Hepatocyte (in vitro differentiated cells): Measurements from ENCODE around the gene ASIC2. TPM values are rescaled to one million over a fixed set of nuclear protein-coding genes. Genes with fewer than 3 reads are reported as not detected.
A peak's percentile ranks its signal among the peaks of the same experiment; 100 is the strongest.

ENCODE experiments used
- DNase-seq: peaks from one replicate; pipeline ENCODE4 v3.0.0-alpha.2; 2016; ENCODE audit warnings: low spot score
- H2AFZ ChIP-seq: fragments of 200-600 bp; sonication (generic); 2 replicates; pipeline ENCODE4 v1.6.0; 2016; ENCODE audit warnings: antibody characterized with exemption, mild to moderate bottlenecking
- H3K27ac ChIP-seq: fragments of 200-600 bp; sonication (generic); 2 replicates; pipeline ENCODE4 v1.5.1; 2016; ENCODE audit warnings: mild to moderate bottlenecking
- H3K27me3 ChIP-seq: fragments of 200-600 bp; sonication (generic); 2 replicates; pipeline ENCODE4 v1.6.1; 2016
- H3K36me3 ChIP-seq: fragments of 200-600 bp; sonication (generic); replicated peaks from 2 replicates; pipeline ENCODE4 v1.5.1; 2016; ENCODE audit warnings: low read depth; ENCODE audit not compliant: insufficient read depth
- H3K4me1 ChIP-seq: fragments of 200-600 bp; sonication (generic); 2 replicates; pipeline ENCODE4 v1.5.1; 2016; ENCODE audit warnings: mild to moderate bottlenecking, moderate library complexity; ENCODE audit not compliant: insufficient read depth
- H3K4me2 ChIP-seq: fragments of 200-600 bp; sonication (generic); 2 replicates; pipeline ENCODE4 v1.6.0; 2016
- H3K4me3 ChIP-seq: fragments of 200-600 bp; sonication (generic); 2 replicates; pipeline ENCODE4 v1.5.1; 2016; ENCODE audit warnings: mild to moderate bottlenecking
- H3K79me2 ChIP-seq: fragments of 200-600 bp; sonication (generic); 2 replicates; pipeline ENCODE4 v1.6.0; 2017; ENCODE audit warnings: mild to moderate bottlenecking
- H3K9me2 ChIP-seq: fragments of 200-600 bp; sonication (generic); replicated peaks from 2 replicates; pipeline ENCODE4 v1.6.0; 2017; ENCODE audit warnings: mild to moderate bottlenecking; ENCODE audit not compliant: insufficient read depth
- H3K9me3 ChIP-seq: fragments of 200-600 bp; sonication (generic); 2 replicates; pipeline ENCODE4 v1.5.1; 2016; ENCODE audit warnings: low read depth, mild to moderate bottlenecking
- H4K20me1 ChIP-seq: fragments of 200-600 bp; sonication (generic); 2 replicates; pipeline ENCODE4 v1.6.0; 2016; ENCODE audit warnings: mild to moderate bottlenecking; ENCODE audit not compliant: insufficient read depth, poor library complexity, severe bottlenecking
- EZH2 ChIP-seq: fragments of 200-600 bp; sonication (generic); IDR thresholded peaks from 2 replicates; pipeline ENCODE4 v1.6.1; 2016; ENCODE audit warnings: antibody characterized with exemption, mild to moderate bottlenecking, borderline replicate concordance
- EZH2phosphoT487 ChIP-seq: fragments of 200-600 bp; sonication (generic); IDR thresholded peaks from one replicate; pipeline ENCODE4 v1.6.1; 2018; ENCODE audit warnings: antibody characterized with exemption, mild to moderate bottlenecking, low read depth, moderate library complexity; ENCODE audit not compliant: unreplicated experiment, severe bottlenecking
- WGBS: methylation state at CpG from one replicate; pipeline ENCODE4 v1.1.6; 2016; ENCODE audit warnings: low lambda C conversion rate; ENCODE audit errors: missing lambda C conversion rate; 5-methylcytosine and 5-hydroxymethylcytosine counted together
- polyA plus RNA-seq: library from polyadenylated mRNA; unstranded; fragments of >200 nt; fragmentation: Nextera tagmentation; extraction: Ambion mirVana; gene quantifications from 2 replicates; pipeline ENCODE4 v1.2.1, GENCODE V29; 2016
- total RNA-seq: library from RNA; depleted of rRNA; stranded (reverse); fragments of >200 nt; gene quantifications from 2 replicates; pipeline ENCODE4 v1.2.3, GENCODE V29; 2014
- TF ChIP-seq, protein P1 (sequence below): fragments of 200-600 bp; sonication (generic); IDR thresholded peaks from 2 replicates; pipeline ENCODE4 v1.5.1; 2016; ENCODE audit warnings: antibody characterized with exemption, mild to moderate bottlenecking; ENCODE audit not compliant: poor library complexity

Gene ASIC2
- total and polyA plus RNA-seq, 2 experiments from 2014 or later, result 2.3 to 3.3 TPM

DNA sequence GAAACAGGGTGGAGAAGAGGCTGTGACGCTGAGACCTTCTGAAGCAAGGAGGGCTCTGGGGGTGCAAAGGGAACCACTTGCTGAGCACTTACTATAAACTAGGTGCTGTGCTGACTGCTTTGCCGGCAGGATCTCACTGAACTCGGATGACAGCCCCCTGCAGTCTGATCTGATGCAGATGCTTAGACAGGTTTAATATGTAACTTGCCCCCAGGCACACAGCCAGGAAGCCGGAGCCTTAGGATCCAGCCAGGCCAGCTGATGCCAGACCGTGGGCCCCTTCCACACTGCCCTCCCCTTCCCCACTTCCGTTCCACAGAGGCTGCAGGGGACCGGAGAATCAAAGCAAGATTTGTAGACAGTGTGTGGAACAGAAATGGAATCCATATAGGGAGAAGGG is 278.3 kb downstream of the ASIC2 start:
- TF ChIP-seq, protein P1, sequence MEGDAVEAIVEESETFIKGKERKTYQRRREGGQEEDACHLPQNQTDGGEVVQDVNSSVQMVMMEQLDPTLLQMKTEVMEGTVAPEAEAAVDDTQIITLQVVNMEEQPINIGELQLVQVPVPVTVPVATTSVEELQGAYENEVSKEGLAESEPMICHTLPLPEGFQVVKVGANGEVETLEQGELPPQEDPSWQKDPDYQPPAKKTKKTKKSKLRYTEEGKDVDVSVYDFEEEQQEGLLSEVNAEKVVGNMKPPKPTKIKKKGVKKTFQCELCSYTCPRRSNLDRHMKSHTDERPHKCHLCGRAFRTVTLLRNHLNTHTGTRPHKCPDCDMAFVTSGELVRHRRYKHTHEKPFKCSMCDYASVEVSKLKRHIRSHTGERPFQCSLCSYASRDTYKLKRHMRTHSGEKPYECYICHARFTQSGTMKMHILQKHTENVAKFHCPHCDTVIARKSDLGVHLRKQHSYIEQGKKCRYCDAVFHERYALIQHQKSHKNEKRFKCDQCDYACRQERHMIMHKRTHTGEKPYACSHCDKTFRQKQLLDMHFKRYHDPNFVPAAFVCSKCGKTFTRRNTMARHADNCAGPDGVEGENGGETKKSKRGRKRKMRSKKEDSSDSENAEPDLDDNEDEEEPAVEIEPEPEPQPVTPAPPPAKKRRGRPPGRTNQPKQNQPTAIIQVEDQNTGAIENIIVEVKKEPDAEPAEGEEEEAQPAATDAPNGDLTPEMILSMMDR, result no peak
- TF ChIP-seq EZH2phosphoT487 (no peak), EZH2 (no peak)
- no peaks in the 10 kb centered on the region for H3K9me3 ChIP-seq
- 24% methylated on average over 7 of the region's 7 CpGs for WGBS

DNA sequence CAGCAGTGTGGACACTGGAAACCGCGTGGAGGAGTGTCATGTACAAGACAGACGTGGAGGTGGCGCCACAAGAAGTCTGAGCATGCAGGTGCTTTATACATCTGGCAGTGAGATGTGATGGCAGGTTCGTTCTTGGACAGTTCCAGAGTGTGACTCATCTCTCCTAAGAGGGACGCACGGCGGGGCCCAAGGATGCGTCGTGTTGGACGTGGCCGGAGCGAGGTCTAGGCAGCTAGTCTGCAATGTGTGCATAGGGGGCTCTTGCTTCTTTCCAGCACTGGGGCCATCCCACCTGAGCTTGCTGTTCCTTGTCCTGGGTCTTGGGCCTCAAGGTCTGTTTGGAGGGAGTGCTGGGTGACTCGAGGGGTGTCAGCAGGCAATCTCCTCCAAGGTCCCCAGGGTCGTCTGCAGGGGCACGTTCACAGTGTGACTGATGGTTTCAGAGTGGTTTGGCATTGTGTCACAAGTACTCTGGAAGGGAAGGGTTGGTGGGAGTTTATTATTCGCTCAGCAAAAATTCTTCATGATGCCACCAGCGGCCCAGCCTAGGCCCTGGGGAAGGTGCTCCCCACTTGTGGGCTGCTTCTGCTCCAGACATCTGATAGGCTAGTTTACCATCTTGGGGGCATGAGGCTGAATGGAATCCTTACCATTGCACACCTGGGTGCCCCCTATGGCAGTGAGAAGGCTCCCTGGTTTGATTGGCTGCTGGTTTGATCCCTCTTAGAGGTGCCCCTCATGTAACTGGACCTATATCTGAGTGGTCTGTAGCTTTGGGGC is 279.3 kb downstream of the ASIC2 start:
- TF ChIP-seq, protein P1, result no peak
- TF ChIP-seq EZH2 (no peak), EZH2phosphoT487 (no peak)
- Histone ChIP-seq H3K4me2 (no peak overlapping the region), H3K9me3 (no peaks in the 10 kb centered on the region), H3K4me1 (no peaks in the 10 kb centered on the region), H3K27ac (no peak overlapping the region), H2AFZ (no peak overlapping the region), H3K9me2 (no peaks in the 10 kb centered on the region), H3K4me3 (no peak overlapping the region), H3K27me3 (no peaks in the 10 kb centered on the region), H3K36me3 (no peaks in the 10 kb centered on the region), H3K79me2 (no peaks in the 10 kb centered on the region), H4K20me1 (no peaks in the 10 kb centered on the region)
- no peak for DNase-seq
- 92% methylated on average over 18 of the region's 18 CpGs for WGBS

More for the DNA sequence above, 278.3 kb downstream of the ASIC2 start:
- Histone ChIP-seq H3K4me3 (no peak overlapping the region), H3K27ac (no peak overlapping the region), H3K27me3 (no peaks in the 10 kb centered on the region), H3K4me1 (no peaks in the 10 kb centered on the region), H3K9me2 (no peaks in the 10 kb centered on the region), H4K20me1 (no peaks in the 10 kb centered on the region), H3K36me3 (no peaks in the 10 kb centered on the region), H3K79me2 (no peaks in the 10 kb centered on the region), H2AFZ (no peak overlapping the region), H3K4me2 (no peak overlapping the region)
- peak; percentile 45 for DNase-seq

DNA sequence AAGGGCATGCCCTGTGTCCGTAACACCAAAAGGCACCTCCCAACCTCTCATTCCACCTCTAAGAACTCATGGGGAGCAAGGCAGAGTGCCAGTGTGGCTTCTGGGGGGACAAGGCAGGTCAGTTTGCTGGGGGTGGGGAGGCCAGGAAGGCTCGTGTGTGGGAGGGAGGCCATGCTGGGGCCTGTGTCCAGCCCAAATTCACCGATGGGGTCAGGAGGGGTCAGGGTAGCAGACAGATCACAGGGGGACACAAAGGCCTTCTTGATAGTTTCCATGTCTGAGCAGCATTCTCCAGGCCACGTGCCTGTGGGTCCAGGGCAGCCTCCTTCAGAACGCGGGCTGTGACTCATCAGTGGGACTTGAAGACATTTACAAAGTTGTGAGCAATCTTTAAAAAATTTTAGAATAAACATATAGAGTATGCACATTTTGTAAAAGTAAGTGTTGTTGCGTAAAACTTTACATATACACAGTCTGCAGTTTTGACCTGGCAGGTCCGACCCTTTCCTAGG is 280.5 kb downstream of the ASIC2 start:
- H2AFZ ChIP-seq, result no peak overlapping the region

More for the DNA sequence above, 280.5 kb downstream of the ASIC2 start:
- H3K4me2 ChIP-seq, result no peak overlapping the region
- WGBS, result 61% methylated on average over 8 of the region's 8 CpGs
- H3K9me2 ChIP-seq, result no peaks in the 10 kb centered on the region
- H3K4me1 ChIP-seq, result no peaks in the 10 kb centered on the region
- no peaks in the 10 kb centered on the region for H3K79me2 ChIP-seq
- H4K20me1 ChIP-seq, result no peaks in the 10 kb centered on the region
- peak overlapping the region; percentile 59 for H3K27ac ChIP-seq
- peak; percentile 77 for DNase-seq
- no peaks in the 10 kb centered on the region for H3K36me3 ChIP-seq
- TF ChIP-seq EZH2, result no peak
- TF ChIP-seq EZH2phosphoT487, result no peak
- TF ChIP-seq, protein P1, result no peak
- H3K4me3 ChIP-seq, result no peak overlapping the region
- no peaks in the 10 kb centered on the region for H3K9me3 ChIP-seq
- H3K27me3 ChIP-seq, result no peaks in the 10 kb centered on the region
